Right renal pelvis (tissue), 4 donors: ENCODE measurements around the gene PIGL. TPM values are rescaled to one million over a fixed set of nuclear protein-coding genes. Genes with fewer than 3 reads are reported as not detected.
"Not testable (repeated sequence)": the region's sequence is repeated elsewhere in the genome, so short reads cannot be mapped to it uniquely, and the experiment has no call there.

Experiments used
- DNase-seq, 4 donors: peaks; one replicate each; pipeline ENCODE4 v3.0.0-alpha.2; 2013; ENCODE audit warnings: low read depth in 4 of 4, low spot score in 3 of 4, missing footprints in 1 of 4
- polyA plus RNA-seq, 4 donors: library from polyadenylated mRNA; unstranded; fragments of 120-200 nt; gene quantifications; one replicate each; pipeline ENCODE4 v1.2.1, GENCODE V29; 2013; ENCODE audit not compliant: insufficient read length in 4 of 4

Gene PIGL
- polyA plus RNA-seq, 4 donors, result 23.6 to 28.9 (median 26.0) TPM

GRCh38 chr17:16215965-16216316, 1.1 kb upstream of the PIGL start:
- no peak for DNase-seq

- not testable (repeated sequence) for DNase-seq
Observed at GRCh38 chr17:16216341-16217001, 539 bp upstream of the PIGL start.

- no peak for DNase-seq
Observed at GRCh38 chr17:16222406-16222805, 5.4 kb downstream of the PIGL start.

- not testable (repeated sequence) for DNase-seq
Observed at GRCh38 chr17:16229912-16230561, 13.0 kb downstream of the PIGL start.

- no peak for DNase-seq
Observed at GRCh38 chr17:16232391-16232790, 15.4 kb downstream of the PIGL start.

GRCh38 chr17:16239931-16240330, 22.9 kb downstream of the PIGL start:
- no peak for DNase-seq

GRCh38 chr17:16241906-16242399, 24.9 kb downstream of the PIGL start:
- DNase-seq, result no peak

GRCh38 chr17:16243385-16243784, 26.4 kb downstream of the PIGL start:
- no peak for DNase-seq

GRCh38 chr17:16243801-16244567, 27.0 kb downstream of the PIGL start:
- no peak for DNase-seq

GRCh38 chr17:16247586-16247984, 30.6 kb downstream of the PIGL start:
- DNase-seq, result no peak

GRCh38 chr17:16250635-16251034, 33.6 kb downstream of the PIGL start:
- DNase-seq, result no peak

- no peak for DNase-seq
Observed at GRCh38 chr17:16251043-16251442, 34.0 kb downstream of the PIGL start.

- DNase-seq, result no peak
Observed at GRCh38 chr17:16251556-16251955, 34.5 kb downstream of the PIGL start.

- no peak for DNase-seq
Observed at GRCh38 chr17:16254773-16255400, 37.9 kb downstream of the PIGL start.

- DNase-seq, result peak in 1 of 4 donors; percentile 12
Observed at GRCh38 chr17:16255481-16255921, 38.5 kb downstream of the PIGL start.

GRCh38 chr17:16258901-16259300, 41.9 kb downstream of the PIGL start:
- DNase-seq, result no peak

- DNase-seq, result no peak
Observed at GRCh38 chr17:16259926-16260325, 42.9 kb downstream of the PIGL start.

GRCh38 chr17:16261049-16261448, 44.0 kb downstream of the PIGL start:
- DNase-seq, result no peak

GRCh38 chr17:16262201-16262600, 45.2 kb downstream of the PIGL start:
- no peak for DNase-seq

GRCh38 chr17:16267174-16267573, 50.2 kb downstream of the PIGL start:
- DNase-seq, result no peak

- DNase-seq, result no peak
Observed at GRCh38 chr17:16269658-16270057, 52.6 kb downstream of the PIGL start.
